Measurements from ENCODE around the gene TLX1.
"Not testable (repeated sequence)": the region's sequence is repeated elsewhere in the genome, so short reads cannot be mapped to it uniquely, and the experiment has no call there.

The TLX1 gene

DNA sequence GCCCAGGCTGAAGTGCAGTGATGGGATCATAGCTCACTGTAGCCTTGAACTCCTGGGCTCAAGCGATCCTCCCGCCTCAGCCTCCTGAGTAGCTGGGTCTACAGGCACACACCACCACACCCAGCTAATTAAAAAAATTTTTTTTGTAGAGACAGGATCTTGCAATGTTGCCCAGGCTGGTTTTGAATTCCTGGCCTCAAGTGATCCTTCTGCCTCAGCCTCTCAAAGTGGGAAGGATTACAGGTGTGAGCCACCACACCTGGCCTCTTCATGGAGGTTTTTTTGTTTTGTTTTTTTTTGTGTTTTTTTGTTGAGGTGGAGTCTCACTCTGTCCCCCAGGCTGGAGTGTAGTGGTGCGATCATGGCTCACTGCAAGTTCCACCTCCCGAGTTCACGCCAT, 23.4 kb downstream of the TLX1 start:
- not testable (repeated sequence) for DNase-seq

DNA sequence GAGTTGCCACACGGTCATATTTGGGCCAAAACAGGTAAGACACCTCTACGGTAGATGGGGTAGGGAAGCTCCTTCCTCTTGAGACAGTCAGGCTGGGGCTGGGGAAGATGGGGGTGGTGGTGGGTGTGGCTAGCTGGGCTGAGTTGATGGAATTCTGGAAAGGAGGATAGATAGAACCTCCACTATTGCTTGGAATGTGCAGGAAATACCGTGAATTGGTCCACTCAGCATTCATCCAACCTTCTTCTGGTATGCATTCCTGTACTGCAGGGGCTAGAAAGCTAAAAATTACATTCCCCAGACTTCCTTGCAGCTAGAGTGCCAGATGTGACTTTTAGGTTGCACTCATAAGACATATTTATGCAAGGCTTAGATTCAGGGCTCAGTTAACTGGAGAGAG, 24.8 kb downstream of the TLX1 start:
- no peak for DNase-seq

DNA sequence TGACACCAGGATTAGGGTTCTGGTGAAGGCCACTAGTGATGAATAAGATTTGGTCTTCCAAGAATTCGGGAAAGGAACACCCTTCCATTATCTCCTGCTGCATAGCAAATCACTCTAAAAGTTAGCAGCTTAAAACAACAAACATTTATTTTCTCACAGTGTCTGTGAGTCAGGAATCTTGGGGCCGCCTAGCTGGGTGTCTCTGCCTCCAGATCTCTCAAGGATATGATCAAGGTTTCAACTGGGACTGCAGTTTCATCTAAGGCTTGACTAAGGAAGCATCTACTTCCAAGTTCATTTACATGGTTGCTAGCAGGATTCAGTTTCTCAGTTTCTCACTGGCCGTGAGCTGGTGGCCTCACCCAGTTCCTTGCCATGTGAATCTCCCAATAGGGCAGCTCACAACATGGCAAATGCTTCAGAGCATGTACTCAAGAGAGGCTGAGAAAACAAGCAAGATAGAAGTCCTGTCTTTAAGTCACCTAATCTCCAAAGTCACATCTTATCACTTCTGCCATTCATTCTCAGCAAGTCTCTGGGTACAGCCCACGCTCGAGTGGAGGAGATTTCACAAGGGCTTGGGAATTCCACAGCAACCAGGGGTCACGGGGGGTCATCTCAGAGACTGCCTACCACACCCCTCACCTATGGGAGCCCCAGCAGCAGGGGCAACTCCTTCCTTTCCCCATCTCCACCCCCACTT, 26.8 kb downstream of the TLX1 start:
- DNase-seq: no peak

DNA sequence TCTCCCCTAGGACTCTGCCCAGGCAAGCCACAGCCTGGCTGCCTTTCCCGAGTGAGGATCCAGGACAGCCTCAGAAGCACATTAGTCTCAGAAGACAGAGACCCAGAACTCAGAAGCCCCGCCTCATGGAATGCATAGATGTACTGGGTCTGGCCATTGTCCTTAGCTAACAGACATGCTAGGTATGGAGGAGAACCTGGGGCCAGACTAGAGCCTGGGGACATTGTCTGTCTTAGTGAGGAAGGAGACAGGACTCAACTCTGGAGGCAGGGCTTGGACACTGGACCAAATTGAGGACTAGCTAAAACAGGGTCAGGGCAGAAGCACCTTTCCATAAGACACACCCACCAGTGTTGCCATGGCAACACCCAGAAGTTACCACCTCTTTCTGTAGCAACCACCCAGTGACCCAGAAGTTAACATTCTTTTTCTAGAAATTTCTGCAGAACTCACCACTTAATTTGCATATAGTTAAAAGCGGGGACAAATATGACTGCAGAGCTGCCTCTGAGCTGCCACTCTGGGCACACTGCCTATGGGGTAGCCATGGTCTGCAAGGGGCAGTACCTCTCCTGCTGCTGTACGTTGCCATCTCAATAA, 27.5 kb downstream of the TLX1 start:
- DNase-seq: no peak

DNA sequence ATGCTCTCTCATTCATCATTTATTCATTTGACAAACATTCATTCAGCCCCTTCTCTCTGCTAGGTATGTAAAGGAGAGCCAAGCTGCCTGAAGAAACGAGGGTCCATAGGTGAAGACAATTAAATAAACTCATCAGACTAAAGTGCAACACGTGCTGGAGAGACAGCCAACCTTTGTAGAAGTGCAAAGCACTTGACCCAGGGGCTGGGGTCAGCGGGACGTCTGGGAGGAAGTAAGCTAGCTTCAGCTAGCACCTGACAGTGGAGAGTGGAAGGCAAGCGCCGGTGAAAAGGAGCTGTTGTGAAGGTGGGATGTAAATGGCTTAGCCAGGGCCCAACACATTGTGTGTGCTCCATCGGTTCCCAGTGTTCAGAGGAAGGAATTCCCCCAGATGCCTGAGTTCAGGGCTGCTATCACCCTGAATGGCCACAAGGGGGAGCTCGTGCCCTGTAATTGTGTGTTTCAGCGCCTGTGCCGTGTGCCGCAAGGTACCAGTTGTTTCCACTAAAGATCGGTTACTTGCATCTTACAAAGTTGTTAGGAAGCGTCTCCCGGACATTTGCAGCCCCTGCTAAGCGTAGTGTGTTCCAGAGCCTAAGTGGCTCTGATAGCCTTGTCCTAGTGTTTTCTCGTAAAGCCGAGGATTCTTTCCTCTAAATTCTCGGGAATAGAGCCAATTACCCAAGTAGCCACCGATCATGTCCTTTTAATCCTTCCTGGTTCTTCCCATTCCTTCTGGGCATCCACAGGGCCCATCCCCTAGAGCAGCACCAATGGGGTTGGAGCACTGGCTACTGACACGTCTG, 30.6 kb downstream of the TLX1 start:
- DNase-seq: no peak

- no peak for DNase-seq
Observed at GRCh38 chr10:101162677-101163076, 31.6 kb downstream of the TLX1 start.

DNA sequence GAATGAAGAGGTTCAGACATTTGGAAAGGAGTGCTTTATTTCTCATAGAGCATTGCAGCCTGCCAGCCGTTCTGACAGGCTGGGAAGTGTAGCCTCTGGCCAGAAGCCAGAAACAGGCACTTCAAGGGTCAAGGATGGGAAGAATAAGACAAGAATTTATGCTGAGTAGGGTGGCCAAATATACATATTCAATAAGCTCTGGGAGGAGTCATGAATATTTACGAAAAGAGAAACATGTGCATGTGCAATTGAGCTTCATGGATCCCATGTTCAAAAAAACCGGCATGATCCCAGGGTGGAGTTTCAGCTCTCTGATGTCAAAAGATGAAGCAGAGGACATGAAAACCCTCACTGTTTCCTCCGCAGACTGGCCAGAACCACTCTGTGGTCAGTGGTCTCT, 32.9 kb downstream of the TLX1 start:
- DNase-seq: no peak

DNA sequence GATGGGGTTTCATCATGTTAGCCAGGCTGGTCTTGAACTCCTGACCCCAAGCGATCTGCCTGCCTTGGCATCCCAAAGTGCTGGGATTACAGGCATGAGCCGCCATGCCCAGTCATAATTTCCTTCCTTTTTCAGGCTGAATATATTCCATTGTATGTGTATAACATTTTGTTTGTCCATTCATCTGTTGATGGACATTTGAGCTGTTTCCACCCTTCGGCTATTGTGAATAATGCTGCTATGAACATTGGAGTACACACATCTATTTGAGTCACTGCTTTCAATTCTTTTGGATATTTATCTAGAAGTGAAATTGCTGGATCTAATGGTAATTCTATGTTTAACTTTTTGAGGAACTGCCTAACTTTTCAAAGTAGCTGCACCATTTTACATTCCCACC, 34.6 kb downstream of the TLX1 start:
- DNase-seq: no peak

- DNase-seq: no peak
Observed at GRCh38 chr10:101166430-101166829, 35.3 kb downstream of the TLX1 start.

DNA sequence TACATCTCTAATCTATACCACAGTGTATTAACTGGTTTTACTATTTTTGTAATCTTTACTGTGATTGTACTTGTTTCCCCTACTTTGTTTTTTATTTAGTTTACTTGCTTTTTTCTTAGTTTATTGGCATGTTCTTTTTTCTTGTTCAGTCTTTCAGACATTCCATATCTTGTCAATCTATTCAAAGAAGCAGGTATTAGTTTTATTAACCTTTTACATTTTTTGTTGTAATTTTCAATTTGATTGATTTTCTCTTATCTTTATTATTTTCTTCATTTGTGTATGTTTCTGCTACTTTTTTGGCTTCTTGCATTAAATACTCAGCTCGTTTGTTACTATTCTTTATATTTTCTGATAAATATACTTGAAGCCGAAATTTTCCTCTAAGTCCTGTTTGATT, 41.6 kb downstream of the TLX1 start:
- DNase-seq: no peak

DNA sequence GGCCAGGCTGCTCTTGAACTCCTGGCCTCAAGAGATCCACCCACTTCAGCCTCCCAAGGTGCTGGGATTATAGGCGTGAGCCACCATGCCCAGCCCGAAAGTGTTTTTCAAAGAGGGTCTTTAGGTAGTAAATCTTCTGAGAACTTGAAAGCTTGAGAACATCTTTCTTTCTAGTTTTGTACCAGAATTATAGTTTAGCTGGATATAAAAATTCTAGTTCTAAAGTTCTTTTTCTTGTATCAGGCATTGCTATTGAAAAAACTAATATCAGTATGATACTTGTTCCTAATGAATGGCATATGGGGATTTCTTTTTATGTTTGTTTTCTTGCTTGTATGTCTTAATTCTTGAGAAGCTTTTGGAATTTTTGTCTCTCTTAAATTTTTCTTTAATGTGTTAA, 43.2 kb downstream of the TLX1 start:
- no peak for DNase-seq

DNA sequence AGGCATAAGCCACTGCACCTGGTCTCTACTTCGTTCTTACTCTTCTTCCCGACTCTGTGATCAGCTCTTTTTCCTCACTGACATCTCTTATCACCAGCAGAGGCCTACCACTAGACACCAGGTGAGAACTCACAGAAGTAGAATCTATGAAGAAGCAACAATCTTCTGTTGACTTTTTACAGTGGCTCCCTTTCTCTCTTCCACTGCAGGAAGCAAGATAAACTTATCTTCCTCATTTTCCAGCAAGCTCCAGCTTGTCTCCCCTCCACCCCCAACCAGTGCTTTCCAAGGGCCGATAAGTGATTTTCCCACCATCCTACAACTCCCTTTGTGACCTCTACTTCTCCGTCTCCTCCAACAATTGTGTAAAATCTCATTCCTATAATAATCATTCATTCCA, 45.5 kb downstream of the TLX1 start:
- DNase-seq: no peak

DNA sequence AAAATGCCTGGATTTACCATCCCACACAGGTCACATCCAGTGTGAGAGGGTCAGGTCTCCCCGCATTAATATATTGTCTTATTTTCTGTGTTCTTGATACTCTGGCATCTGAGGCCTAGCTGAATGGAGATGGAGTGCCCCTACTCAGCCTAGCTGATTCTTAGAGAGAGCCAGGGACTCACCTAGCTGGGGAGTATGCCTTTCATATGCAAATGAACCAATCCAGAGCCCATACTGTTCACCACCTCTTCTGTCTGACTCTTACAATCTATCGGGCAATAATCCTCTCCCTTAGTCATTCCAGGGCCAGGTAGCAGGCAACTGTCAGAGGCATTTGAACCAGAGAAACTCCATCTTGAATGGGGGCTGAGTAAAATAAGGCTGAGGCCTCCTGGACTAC, 51.8 kb downstream of the TLX1 start:
- no peak for DNase-seq

GRCh38 chr10:101183458-101184183, 52.5 kb downstream of the TLX1 start:
- DNase-seq: no peak

All from activated gamma-delta T cell (primary cell).